Neural cell (in vitro differentiated cells): ENCODE data around the gene INSIG1. TPM values are rescaled to one million over a fixed set of nuclear protein-coding genes. Genes with fewer than 3 reads are reported as not detected.

Experiments
- H2AFZ ChIP-seq: fragments of 200-600, 300-800 bp; sonication (generic), shearing (Covaris generic); 2 replicates; pipeline ENCODE4 v1.6.0; 2014; ENCODE audit warnings: low read depth, mild to moderate bottlenecking, antibody characterized with exemption, low read length, moderate library complexity
- H3F3A ChIP-seq: fragments of 200-600 bp; shearing (Covaris generic); 2 replicates; pipeline ENCODE4 v1.6.1; 2016; ENCODE audit warnings: mild to moderate bottlenecking, moderate library complexity, mixed read lengths, antibody characterized with exemption, low read length; ENCODE audit not compliant: insufficient read depth, poor library complexity, severe bottlenecking
- H3K27ac ChIP-seq: fragments of 200-600, 300-800 bp; sonication (generic), shearing (Covaris generic); 2 replicates; pipeline ENCODE4 v1.5.1; 2014; ENCODE audit warnings: mild to moderate bottlenecking, low read length, moderate library complexity
- H3K27me3 ChIP-seq: fragments of 300-800, 200-600 bp; sonication (generic), shearing (Covaris generic); 2 replicates; pipeline ENCODE4 v1.6.0; 2014; ENCODE audit warnings: mild to moderate bottlenecking, low read depth, low read length, moderate library complexity; ENCODE audit not compliant: insufficient read depth
- H3K36me3 ChIP-seq: fragments of 300-800, 200-600 bp; sonication (generic), shearing (Covaris generic); 2 replicates; pipeline ENCODE4 v1.5.1; 2014; ENCODE audit warnings: mild to moderate bottlenecking, antibody characterized with exemption, low read length, moderate library complexity; ENCODE audit not compliant: insufficient read depth
- H3K4me2 ChIP-seq: fragments of 300-800, 200-600 bp; sonication (generic), shearing (Covaris generic); 2 replicates; pipeline ENCODE4 v1.6.0; 2014; ENCODE audit warnings: mild to moderate bottlenecking, low read length
- H3K4me3 ChIP-seq: fragments of 300-800, 200-600 bp; sonication (generic), shearing (Covaris generic); 2 replicates; pipeline ENCODE4 v1.5.1; 2014; ENCODE audit warnings: mild to moderate bottlenecking, low read length, moderate library complexity
- H3K79me2 ChIP-seq: fragments of 200-600 bp; shearing (Covaris generic); replicated peaks from 2 replicates; pipeline ENCODE4 v1.6.0; 2014; ENCODE audit warnings: mild to moderate bottlenecking, low read length, moderate library complexity; ENCODE audit not compliant: insufficient read depth
- H3K9ac ChIP-seq: fragments of 300-800, 200-600 bp; sonication (generic), shearing (Covaris generic); 2 replicates; pipeline ENCODE4 v1.6.1; 2016; ENCODE audit warnings: mild to moderate bottlenecking, low read length, mixed read lengths
- H3K9me2 ChIP-seq: fragments of 200-600 bp; shearing (Covaris generic); 2 replicates; pipeline ENCODE4 v1.6.1; 2016; ENCODE audit warnings: mild to moderate bottlenecking, low read length, mixed read lengths; ENCODE audit not compliant: insufficient read depth
- H3K9me3 ChIP-seq: fragments of 200-600, 300-800 bp; sonication (generic), shearing (Covaris generic); 2 replicates; pipeline ENCODE4 v1.6.1; 2016; ENCODE audit warnings: mild to moderate bottlenecking, mixed run types, low read length, moderate library complexity, mixed read lengths
- H4K20me1 ChIP-seq: fragments of 200-600 bp; shearing (Covaris generic); 2 replicates; pipeline ENCODE4 v1.6.1; 2016; ENCODE audit warnings: mild to moderate bottlenecking, mixed run types; ENCODE audit not compliant: insufficient read depth
- CTCF ChIP-seq: fragments of 450-650 bp; IDR thresholded peaks from 2 replicates; pipeline ENCODE4 v1.5.1; 2014; ENCODE audit warnings: antibody characterized with exemption, mild to moderate bottlenecking, moderate library complexity; ENCODE audit not compliant: poor library complexity, severe bottlenecking
- EP300 ChIP-seq: fragments of 450-650 bp; conservative IDR thresholded peaks from 2 replicates; pipeline ENCODE4 v1.6.1; 2014; ENCODE audit warnings: antibody characterized with exemption, mild to moderate bottlenecking, moderate library complexity; ENCODE audit not compliant: poor library complexity, severe bottlenecking
- EZH2 ChIP-seq: fragments of 200-600, 300-800 bp; shearing (Covaris generic), sonication (generic); IDR thresholded peaks from 2 replicates; pipeline ENCODE4 v1.6.1; 2014; ENCODE audit warnings: antibody characterized with exemption, low read length, borderline replicate concordance, mild to moderate bottlenecking; ENCODE audit not compliant: insufficient read depth, poor library complexity, severe bottlenecking
- MXI1 ChIP-seq: fragments of 450-650 bp; conservative IDR thresholded peaks from 2 replicates; pipeline ENCODE4 v1.6.1; 2014; ENCODE audit warnings: antibody characterized with exemption, mild to moderate bottlenecking; ENCODE audit not compliant: poor library complexity, severe bottlenecking
- POLR2AphosphoS5 ChIP-seq: IDR thresholded peaks from 2 replicates; pipeline ENCODE4 v1.6.1; 2012
- RAD21 ChIP-seq: fragments of 450-650 bp; conservative IDR thresholded peaks from 2 replicates; pipeline ENCODE4 v1.6.1; 2014; ENCODE audit warnings: antibody characterized with exemption, mild to moderate bottlenecking, moderate library complexity
- REST ChIP-seq: IDR thresholded peaks from 2 replicates; pipeline ENCODE4 v1.6.1; 2012; ENCODE audit warnings: borderline replicate concordance
- TAF1 ChIP-seq: IDR thresholded peaks from 2 replicates; pipeline ENCODE4 v1.6.1; 2012; ENCODE audit warnings: low read depth
- polyA plus RNA-seq: library from polyadenylated mRNA; depleted of rRNA; stranded (reverse); fragments of >200 nt; gene quantifications from 2 replicates; pipeline ENCODE4 v1.2.3, GENCODE V29; 2014

Gene INSIG1
- polyA plus RNA-seq, 1 donor from 2014 or later = 71.0 TPM

GRCh38 chr7:155261031-155261985 lies 36.4 kb upstream of the INSIG1 start:
- Histone ChIP-seq H3K9me3 (no peaks in the 10 kb centered on the region), H4K20me1 (no peaks in the 10 kb centered on the region), H3K9ac (peak overlapping the region; percentile 46), H3K27ac (peak overlapping the region; percentile 75), H3K36me3 (no peaks in the 10 kb centered on the region), H3K9me2 (no peaks in the 10 kb centered on the region), H3K79me2 (no peaks in the 10 kb centered on the region), H3K4me2 (no peak overlapping the region), H2AFZ (no peak overlapping the region), H3F3A (no peaks in the 10 kb centered on the region), H3K27me3 (no peaks in the 10 kb centered on the region), H3K4me3 (peak overlapping the region; percentile 38)
- TF ChIP-seq CTCF = no peak
- no peak for TF ChIP-seq REST
- no peak for TF ChIP-seq EP300
- peak; percentile 29 for TF ChIP-seq TAF1
- TF ChIP-seq POLR2AphosphoS5 = no peak

GRCh38 chr7:155262031-155262430 lies 35.6 kb upstream of the INSIG1 start:
- Histone ChIP-seq H3K27ac (peak overlapping the region; percentile 75), H4K20me1 (no peaks in the 10 kb centered on the region), H3K4me2 (no peak overlapping the region), H3K9me3 (no peaks in the 10 kb centered on the region), H2AFZ (peak overlapping the region; percentile 19), H3K27me3 (no peaks in the 10 kb centered on the region), H3K36me3 (no peaks in the 10 kb centered on the region), H3K9me2 (no peaks in the 10 kb centered on the region), H3F3A (no peaks in the 10 kb centered on the region), H3K9ac (peak overlapping the region; percentile 46), H3K79me2 (no peaks in the 10 kb centered on the region), H3K4me3 (no peak overlapping the region)
- no peak for TF ChIP-seq EZH2
- peak; percentile 55 for TF ChIP-seq EP300
- TF ChIP-seq POLR2AphosphoS5 = peak; percentile 45
- TF ChIP-seq RAD21 = no peak
- TF ChIP-seq MXI1 = peak; percentile 35
- TF ChIP-seq TAF1 = peak; percentile 18
- TF ChIP-seq REST = peak; percentile 38
- no peak for TF ChIP-seq CTCF
